Measurements from ENCODE around the gene ATP1A4. TPM values are rescaled to one million over a fixed set of nuclear protein-coding genes. Genes with fewer than 3 reads are reported as not detected.

The ATP1A4 gene
- total and polyA plus RNA-seq, 4 donors = 0.06 to 0.09 (median 0.08) TPM; not detected in 1

DNA sequence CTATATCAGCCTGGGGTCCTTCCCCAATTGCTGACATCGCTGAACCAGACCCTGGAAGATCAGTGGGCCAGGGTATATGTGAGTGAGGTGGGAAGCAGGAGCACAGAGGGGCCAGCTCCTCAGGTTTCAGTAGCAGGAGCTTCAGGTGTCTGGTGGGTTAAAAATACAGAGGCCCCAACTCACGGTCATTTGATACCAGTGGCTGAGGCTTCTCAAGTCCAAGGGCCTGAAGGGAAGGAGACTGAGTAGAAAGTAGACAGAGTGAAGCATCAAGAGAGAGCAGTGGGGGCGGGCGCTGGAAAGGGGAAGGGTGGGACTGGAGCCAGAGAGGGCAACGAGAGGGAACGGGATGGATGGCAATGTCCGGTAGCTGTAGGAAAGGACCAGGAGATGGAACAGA lies 36.9 kb downstream of the ATP1A4 start:
- ATAC-seq (ENCODE audit: insufficient read depth, low FRiP score) = no peak
- Histone ChIP-seq H3K36me3 (ENCODE audit: control insufficient read depth in 4 of 4, insufficient read depth in 4 of 4, low read length in 4 of 4) (no peaks in the 10 kb centered on the region), H3K27ac (ENCODE audit: low read depth in 1 of 2, low read length in 1 of 2) (no peak overlapping the region), H3K27me3 (ENCODE audit: control insufficient read depth in 3 of 3, insufficient read depth in 3 of 3, low read length in 2 of 3) (no peaks in the 10 kb centered on the region), H3K9me3 (ENCODE audit: control insufficient read depth in 4 of 4, insufficient read depth in 3 of 4, low read length in 3 of 4) (no peaks in the 10 kb centered on the region), H3K4me3 (no peak overlapping the region), H3K9ac (ENCODE audit: insufficient read depth in 1 of 2, low read length in 2 of 2) (no peak overlapping the region), H3K4me1 (ENCODE audit: control insufficient read depth in 5 of 5, insufficient read depth in 5 of 5, low read length in 5 of 5) (peaks cover 0 to 16% (median 3%) of the 10 kb centered on the region in 5 donors)
- DNase-seq = no peak
- TF ChIP-seq, protein P1, sequence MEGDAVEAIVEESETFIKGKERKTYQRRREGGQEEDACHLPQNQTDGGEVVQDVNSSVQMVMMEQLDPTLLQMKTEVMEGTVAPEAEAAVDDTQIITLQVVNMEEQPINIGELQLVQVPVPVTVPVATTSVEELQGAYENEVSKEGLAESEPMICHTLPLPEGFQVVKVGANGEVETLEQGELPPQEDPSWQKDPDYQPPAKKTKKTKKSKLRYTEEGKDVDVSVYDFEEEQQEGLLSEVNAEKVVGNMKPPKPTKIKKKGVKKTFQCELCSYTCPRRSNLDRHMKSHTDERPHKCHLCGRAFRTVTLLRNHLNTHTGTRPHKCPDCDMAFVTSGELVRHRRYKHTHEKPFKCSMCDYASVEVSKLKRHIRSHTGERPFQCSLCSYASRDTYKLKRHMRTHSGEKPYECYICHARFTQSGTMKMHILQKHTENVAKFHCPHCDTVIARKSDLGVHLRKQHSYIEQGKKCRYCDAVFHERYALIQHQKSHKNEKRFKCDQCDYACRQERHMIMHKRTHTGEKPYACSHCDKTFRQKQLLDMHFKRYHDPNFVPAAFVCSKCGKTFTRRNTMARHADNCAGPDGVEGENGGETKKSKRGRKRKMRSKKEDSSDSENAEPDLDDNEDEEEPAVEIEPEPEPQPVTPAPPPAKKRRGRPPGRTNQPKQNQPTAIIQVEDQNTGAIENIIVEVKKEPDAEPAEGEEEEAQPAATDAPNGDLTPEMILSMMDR (IDR thresholded peaks at IDR 0.05; ENCODE audit: control extremely low read depth, extremely low read depth) = no peak
- 88 to 90% methylated on average over 7 of the region's 7 CpGs for WGBS, 2 donors

DNA sequence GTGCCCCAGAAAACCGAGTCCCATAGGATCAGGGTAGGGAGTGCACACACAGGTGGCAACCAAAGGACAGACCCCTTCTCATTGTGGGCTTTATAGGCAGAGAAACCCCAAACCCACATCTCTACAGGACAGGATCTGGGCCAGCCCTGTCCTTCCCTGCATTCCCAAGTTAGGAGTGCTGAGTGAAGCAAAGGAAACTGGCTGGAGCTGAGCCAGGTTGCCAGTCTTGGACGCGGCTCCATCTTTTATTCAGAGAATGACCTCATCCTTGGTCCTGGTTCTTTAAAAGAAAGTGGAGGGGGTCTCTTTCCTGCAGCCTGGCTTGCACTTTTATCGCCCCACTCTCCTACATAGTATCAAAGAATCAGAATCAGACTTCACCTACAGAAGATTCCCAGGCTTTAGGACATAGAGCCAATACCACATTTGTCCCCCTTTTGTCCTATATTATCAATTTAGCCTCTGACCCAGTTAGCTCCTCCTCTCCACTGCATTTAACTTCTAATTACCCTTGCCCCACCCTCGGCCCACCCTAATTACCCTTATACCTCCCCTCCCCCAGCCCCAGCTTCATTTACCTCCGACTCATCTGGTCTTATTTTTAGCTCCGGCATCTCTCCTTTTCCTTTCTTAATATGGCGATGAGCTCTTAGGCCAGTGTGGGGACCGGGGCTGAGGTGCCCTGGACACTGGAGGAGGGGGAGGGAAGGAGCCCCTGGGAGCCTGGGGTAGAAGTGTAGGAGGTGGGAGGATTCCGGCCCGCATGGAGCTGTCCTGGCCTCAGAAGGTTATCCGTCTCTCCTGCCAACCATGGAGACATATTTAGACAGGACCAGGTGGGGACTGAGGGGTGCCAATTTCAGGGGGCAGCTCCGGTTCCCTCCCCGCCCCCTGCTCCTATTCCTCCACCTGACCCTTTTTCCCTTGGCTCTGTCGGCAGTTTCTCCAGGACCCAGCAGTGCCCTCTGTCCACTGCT lies 38.5 kb downstream of the ATP1A4 start, which contains the start of gene CASQ1:
Gene CASQ1 (plus strand): TSS at position 927 of the 977 bp plus-strand sequence. CDS start 177 bp downstream, outside the sequence.
- Histone ChIP-seq H3K4me1 (ENCODE audit: control insufficient read depth in 5 of 5, insufficient read depth in 5 of 5, low read length in 5 of 5) (peaks cover 0 to 19% (median 3%) of the 10 kb centered on the region in 5 donors), H3K36me3 (ENCODE audit: control insufficient read depth in 4 of 4, insufficient read depth in 4 of 4, low read length in 4 of 4) (no peaks in the 10 kb centered on the region), H3K27me3 (ENCODE audit: control insufficient read depth in 3 of 3, insufficient read depth in 3 of 3, low read length in 2 of 3) (no peaks in the 10 kb centered on the region), H3K9me3 (ENCODE audit: control insufficient read depth in 4 of 4, insufficient read depth in 3 of 4, low read length in 3 of 4) (no peaks in the 10 kb centered on the region), H3K4me3 (no peak within 1 kb of the TSS), H3K27ac (ENCODE audit: low read depth in 1 of 2, low read length in 1 of 2) (peak within 1 kb of the TSS in 1 of 2 donors; percentile 21), H3K9ac (ENCODE audit: insufficient read depth in 1 of 2, low read length in 2 of 2) (no peak within 1 kb of the TSS)
- DNase-seq (peak; percentile 73 to 85 (median 80)), ATAC-seq (ENCODE audit: insufficient read depth, low FRiP score) (no peak)
- TF ChIP-seq, protein P1 (IDR thresholded peaks at IDR 0.05; ENCODE audit: control extremely low read depth, extremely low read depth) = no peak
- WGBS, 2 donors = 70 to 86% methylated on average over 15 of the region's 15 CpGs

DNA sequence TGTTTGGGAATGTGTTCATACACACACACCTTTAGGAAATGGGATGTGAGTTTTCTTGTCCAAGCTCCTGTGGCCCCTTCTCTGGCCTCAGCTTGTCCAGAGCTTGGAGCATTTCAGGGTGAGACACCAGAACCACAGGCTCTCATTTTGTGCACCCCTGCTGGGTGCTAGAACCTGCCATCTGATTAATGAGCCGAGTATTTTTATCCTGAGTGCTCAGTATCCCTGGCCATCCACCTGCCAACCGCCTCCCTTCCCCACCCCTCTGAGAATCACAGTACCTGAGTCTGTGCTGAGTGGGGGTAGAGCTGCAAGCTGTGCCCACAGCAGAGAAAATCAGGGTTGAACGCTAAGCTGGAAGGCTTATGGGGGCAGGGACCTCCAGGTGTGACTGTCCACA lies 40.4 kb downstream of the ATP1A4 start:
- no peaks in the 10 kb centered on the region for H3K9me3 ChIP-seq (ENCODE audit: control insufficient read depth in 4 of 4, insufficient read depth in 3 of 4, low read length in 3 of 4)
- H3K27me3 ChIP-seq (ENCODE audit: control insufficient read depth in 3 of 3, insufficient read depth in 3 of 3, low read length in 2 of 3) = no peaks in the 10 kb centered on the region
- H3K4me1 ChIP-seq (ENCODE audit: control insufficient read depth in 5 of 5, insufficient read depth in 5 of 5, low read length in 5 of 5) = peaks cover 0 to 19% (median 3%) of the 10 kb centered on the region in 5 donors
- WGBS, 2 donors = 86 to 96% methylated on average over 3 of the region's 3 CpGs
- DNase-seq (no peak), ATAC-seq (ENCODE audit: insufficient read depth, low FRiP score) (no peak)
- H3K36me3 ChIP-seq (ENCODE audit: control insufficient read depth in 4 of 4, insufficient read depth in 4 of 4, low read length in 4 of 4) = no peaks in the 10 kb centered on the region
- H3K9ac ChIP-seq (ENCODE audit: insufficient read depth in 1 of 2, low read length in 2 of 2) = no peak overlapping the region
- no peak overlapping the region for H3K27ac ChIP-seq (ENCODE audit: low read depth in 1 of 2, low read length in 1 of 2)
- TF ChIP-seq, protein P1 (IDR thresholded peaks at IDR 0.05; ENCODE audit: control extremely low read depth, extremely low read depth) = no peak
- H3K4me3 ChIP-seq = no peak overlapping the region

Measured in lung (tissue), 12 donors.